ENCODE data around the gene ITIH4.

DNA sequence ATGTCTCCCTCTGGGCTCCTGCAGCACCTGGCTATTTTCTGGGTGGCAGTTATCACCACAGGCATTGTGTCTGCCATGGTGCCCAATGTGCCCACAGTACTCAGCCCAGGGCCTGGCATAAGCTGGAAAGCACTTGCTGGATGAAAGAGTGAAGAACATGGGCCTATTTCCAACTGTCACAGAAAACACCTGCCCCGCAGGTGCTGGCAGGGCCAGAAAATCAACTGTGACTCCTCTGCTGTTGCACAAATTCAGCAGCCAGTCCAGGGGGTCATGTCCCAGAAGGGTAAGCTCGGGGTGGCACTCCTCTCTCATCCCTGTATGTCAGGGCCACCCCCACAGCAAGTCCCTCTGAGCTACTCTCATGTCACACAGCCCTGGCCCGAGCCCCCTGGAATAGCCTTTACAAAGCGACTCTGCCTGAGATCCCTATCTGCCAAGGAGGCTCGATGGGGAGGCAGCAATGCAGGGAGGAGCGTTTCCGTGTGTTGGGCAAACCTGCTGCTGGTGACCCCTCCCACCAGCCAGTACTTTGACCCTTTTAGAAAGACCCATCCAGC lies 18.9 kb downstream of the ITIH4 start:
- TF ChIP-seq RCOR1 (IDR thresholded peaks at IDR 0.05; ENCODE audit: low read length), result no peak
- no peak for TF ChIP-seq POLR2AphosphoS5 (IDR thresholded peaks at IDR 0.05; ENCODE audit: low read depth, low read length)
- TF ChIP-seq TAF1 (IDR thresholded peaks at IDR 0.05; ENCODE audit: borderline replicate concordance, low read depth, low read length), result no peak
- TF ChIP-seq EP300 (IDR thresholded peaks at IDR 0.05; ENCODE audit: borderline replicate concordance in 1 of 2, low read depth in 1 of 2, low read length in 1 of 2), result no peak
- no peak for TF ChIP-seq SIN3A (IDR thresholded peaks at IDR 0.05; ENCODE audit: borderline replicate concordance, low read depth, low read length)

All from SK-N-SH (cell line).